Anterior cingulate cortex (tissue), 58 donors: ENCODE measurements around the gene PUM1.
"Not testable (repeated sequence)": the region's sequence is repeated elsewhere in the genome, so short reads cannot be mapped to it uniquely, and the experiment has no call there.

Experiments
- DNase-seq, 58 donors: peaks; one replicate each; lab custom pipeline; 2025; lab: John Stamatoyannopoulos, UW

Gene PUM1

GRCh38 chr1:30998887-30999286 is 66.6 kb downstream of the PUM1 start:
- DNase-seq, result no peak

GRCh38 chr1:30998171-30998570 is 67.3 kb downstream of the PUM1 start:
- DNase-seq, result no peak

- no peak for DNase-seq
Observed at GRCh38 chr1:30997463-30998057, 68.0 kb downstream of the PUM1 start.

DNA sequence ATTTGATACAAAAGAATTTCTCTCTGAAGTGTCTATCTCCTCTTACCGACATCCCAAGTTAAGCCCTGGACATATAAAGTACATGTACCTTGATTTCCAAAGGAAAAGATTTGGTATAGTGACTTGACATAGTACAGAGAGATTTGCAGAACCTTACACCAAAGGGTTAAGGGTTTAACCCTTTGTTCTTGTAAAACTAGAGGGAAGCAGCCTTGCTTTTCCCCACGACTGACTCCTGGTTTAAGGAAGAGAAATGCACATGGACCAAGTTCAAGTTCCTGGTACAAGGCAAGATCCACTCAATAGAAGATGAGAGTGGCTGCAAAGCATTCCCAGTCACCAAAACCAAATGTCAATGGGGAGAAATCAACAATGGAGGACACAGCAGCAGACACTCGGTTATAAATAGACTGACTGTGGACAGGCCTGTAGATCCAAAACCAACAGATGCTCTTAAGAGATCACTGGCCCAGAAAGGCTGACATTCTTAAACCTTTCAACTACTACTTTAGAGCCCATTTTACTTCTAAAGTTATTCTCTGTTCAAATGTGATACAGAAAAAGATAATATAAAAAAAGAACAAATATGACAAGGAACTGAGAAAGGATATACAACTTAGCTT is 69.4 kb downstream of the PUM1 start:
- no peak for DNase-seq

DNA sequence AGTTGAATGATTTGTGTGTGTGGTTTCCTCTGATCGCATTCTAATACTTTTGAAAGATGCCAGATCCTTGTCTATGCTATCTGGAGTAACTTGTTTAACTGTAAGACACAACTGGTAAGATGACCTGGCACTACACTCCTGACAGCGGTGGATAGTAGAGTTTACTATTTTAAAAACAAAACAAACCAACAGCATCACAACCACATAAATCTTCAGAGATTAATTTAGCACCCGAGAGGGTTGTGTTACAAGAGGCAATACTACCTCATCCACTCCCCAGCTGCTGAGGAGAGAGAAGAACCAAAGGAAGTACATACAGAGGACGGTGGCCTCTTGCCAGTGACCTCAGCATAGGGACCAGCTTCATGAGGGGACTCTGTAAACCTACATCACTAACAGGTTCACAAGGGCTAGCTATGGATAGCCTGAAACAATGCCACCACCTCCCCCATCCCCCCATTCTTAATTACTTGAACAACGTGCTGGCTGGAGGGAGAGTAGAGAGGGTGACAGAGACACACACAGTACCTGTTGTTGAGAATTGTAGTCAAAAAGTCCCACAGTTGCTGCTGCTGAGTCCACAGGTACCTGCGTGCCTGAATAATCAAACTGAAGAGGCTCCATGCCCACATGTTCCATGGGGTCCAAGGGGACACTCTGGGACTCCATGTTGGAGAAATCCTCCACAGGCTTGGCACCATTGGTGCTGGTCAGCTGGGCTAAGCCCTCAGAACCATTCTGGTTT is 73.5 kb downstream of the PUM1 start:
- no peak for DNase-seq

- DNase-seq, result no peak
Observed at GRCh38 chr1:30990591-30990990, 74.9 kb downstream of the PUM1 start.

- no peak for DNase-seq
Observed at GRCh38 chr1:30988045-30988444, 77.5 kb downstream of the PUM1 start.

DNA sequence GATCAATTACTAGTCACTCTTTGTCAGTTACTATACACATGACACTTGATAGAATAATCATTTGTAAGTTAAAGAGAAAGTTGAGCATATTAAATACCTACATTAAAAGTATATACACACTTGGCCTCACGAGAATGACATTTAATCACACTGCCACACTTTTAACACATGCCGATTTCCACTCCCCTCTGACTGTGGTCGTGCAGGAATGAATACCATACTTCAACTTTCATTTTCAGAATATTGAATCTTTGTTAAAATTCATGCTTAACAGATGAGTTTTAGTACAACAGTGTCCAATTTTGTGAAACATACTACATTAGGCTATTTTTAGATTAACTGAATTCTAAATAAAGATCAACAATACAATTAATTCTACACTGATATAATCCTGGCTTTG is 78.8 kb downstream of the PUM1 start:
- DNase-seq, result no peak

- no peak for DNase-seq
Observed at GRCh38 chr1:30984991-30985503, 80.5 kb downstream of the PUM1 start.

DNA sequence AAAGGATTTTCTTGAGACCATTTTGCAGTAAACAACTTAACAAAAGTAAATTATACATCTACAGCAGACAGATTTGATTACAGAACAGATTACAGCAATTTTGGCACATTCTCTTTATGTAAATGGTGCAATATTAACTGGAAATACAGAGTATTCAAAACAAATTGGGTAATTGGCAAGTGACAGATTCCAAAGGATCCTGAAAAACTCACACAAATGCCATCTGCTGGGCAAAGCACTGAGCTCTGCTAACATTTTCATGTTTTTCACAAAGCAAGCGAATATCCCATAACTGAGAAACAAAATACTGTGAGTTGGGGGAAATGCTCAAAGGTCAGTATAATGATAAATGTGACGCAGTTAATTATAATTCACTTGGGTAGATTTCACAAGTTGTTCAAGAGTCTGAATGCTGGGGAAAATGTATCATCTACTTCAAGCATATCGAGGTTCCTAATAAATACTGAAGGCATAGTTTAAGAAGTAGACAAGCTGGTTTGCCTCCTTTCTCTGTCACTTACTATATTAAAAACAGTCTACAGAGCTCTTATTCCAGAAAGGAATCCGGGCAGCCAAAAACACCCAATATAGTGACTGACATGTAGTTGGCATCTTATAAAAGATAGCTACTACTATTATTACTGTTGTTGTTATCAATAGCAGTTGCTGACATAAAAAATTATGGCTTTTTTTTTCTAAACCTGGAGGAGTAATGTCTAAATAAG is 81.2 kb downstream of the PUM1 start:
- DNase-seq, result no peak

DNA sequence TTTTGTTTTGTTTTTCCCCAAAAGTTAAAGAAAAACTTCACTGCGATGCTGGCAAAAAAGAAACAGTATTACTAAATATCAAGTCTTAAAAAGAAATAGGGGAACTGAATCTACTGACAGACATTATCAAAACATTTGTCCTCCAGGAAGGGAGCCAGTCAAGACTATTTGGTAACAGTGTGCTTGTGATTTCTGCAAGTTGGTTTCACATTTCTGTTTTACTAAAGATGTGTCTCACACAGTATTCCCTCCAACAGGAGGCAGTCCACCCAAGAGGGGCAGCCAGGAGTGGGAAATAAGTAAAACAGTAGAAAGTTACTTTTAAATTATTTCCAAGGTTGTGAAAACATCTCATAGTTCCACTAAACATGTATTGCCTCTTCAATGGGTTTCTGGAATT is 82.6 kb downstream of the PUM1 start:
- no peak for DNase-seq

- no peak for DNase-seq
Observed at GRCh38 chr1:30982431-30982830, 83.1 kb downstream of the PUM1 start.

DNA sequence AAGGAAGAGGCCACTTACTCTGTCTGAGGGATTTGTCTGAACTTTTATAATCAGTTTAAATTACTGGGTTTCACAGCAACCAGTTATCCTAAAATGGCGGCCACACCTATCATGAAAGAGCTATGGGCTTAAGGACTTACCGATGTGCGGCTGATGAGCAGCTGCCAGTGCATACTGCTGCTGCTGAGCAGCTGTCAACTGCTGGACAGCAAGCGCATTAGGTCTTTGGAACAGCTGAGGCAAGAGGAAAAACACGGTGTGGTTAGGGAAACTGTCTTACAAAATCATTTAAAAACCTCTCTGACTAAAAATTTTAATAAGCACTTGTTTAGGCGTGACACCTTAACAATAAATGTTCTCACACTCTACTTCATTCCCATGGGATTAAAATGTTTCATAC is 84.3 kb downstream of the PUM1 start:
- DNase-seq, result no peak

DNA sequence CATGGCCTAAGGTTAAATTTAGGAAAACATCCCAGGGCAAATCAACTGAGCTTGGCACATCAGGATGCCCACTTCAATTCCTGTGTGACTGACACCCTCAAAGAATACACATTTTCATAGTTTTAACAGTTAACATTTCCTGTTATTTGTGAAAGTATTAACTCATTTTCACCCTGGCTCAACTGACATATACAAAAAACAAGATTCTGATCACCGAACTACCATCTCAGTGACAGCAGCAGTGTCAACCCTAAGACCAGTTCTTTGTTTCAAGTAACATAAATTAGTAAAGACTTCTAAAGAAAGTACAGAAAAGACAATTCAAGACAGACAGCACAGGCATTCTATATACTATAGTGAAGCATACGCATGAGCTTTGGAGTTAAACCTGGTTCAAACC is 88.0 kb downstream of the PUM1 start:
- no peak for DNase-seq

GRCh38 chr1:30977105-30977504 is 88.4 kb downstream of the PUM1 start:
- no peak for DNase-seq

- no peak for DNase-seq
Observed at GRCh38 chr1:30976143-30976542, 89.4 kb downstream of the PUM1 start.

GRCh38 chr1:30975217-30975616 is 90.3 kb downstream of the PUM1 start:
- DNase-seq, result no peak

DNA sequence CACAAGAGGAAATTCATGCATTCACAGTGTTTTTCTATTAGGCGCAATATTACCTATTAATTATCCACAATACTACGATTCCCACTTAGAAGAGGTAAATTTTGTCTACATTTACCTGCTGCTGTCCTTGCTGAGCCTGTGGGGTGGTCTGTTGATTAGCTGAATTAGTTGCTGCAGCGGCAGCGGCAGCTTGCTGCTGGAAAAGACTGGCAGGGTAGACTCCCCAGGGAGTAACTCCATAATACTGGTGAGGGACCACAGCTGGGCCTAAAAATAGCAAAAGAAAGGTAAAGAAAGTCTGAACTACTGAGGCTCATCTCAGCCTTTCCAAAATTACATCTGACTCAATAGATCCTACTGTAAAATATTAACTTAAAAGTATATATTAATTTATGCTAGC is 91.0 kb downstream of the PUM1 start:
- DNase-seq, result no peak

- DNase-seq, result not testable (repeated sequence)
Observed at GRCh38 chr1:30972349-30972748, 93.2 kb downstream of the PUM1 start.

- no peak for DNase-seq
Observed at GRCh38 chr1:30971496-30971895, 94.0 kb downstream of the PUM1 start.

- DNase-seq, result no peak
Observed at GRCh38 chr1:30969903-30970302, 95.6 kb downstream of the PUM1 start.
